Activated naive CD8-positive, alpha-beta T cell (primary cell): ENCODE data around the gene OR2T29.
A peak's percentile ranks its signal among the peaks of the same experiment; 100 is the strongest.
"Not testable (repeated sequence)": the region's sequence is repeated elsewhere in the genome, so short reads cannot be mapped to it uniquely, and the experiment has no call there.

Experiments used
- H3K27ac Mint-ChIP-seq: one replicate; pipeline ENCODE4 v1.8.0; 2021; ENCODE audit warnings: mixed read lengths
- H3K27me3 Mint-ChIP-seq: one replicate; pipeline ENCODE4 v1.8.0; 2021; ENCODE audit warnings: mixed read lengths
- H3K36me3 Mint-ChIP-seq: one replicate; pipeline ENCODE4 v1.8.0; 2021; ENCODE audit warnings: mixed read lengths
- H3K4me1 Mint-ChIP-seq: one replicate; pipeline ENCODE4 v1.8.0; 2021; ENCODE audit warnings: low read depth, mixed read lengths
- H3K4me3 Mint-ChIP-seq: one replicate; pipeline ENCODE4 v1.8.0; 2021; ENCODE audit warnings: mild to moderate bottlenecking, mixed read lengths
- H3K9me3 Mint-ChIP-seq: one replicate; pipeline ENCODE4 v1.8.0; 2021; ENCODE audit warnings: low read depth, mixed read lengths

OR2T29 gene

GRCh38 chr1:248569049-248569448 lies 6.5 kb upstream of the OR2T29 start:
- not testable (repeated sequence) for H3K9me3 Mint-ChIP-seq, H3K27ac Mint-ChIP-seq, H3K36me3 Mint-ChIP-seq, H3K27me3 Mint-ChIP-seq, H3K4me3 Mint-ChIP-seq
- peaks cover 26% of the 10 kb centered on the region for H3K4me1 Mint-ChIP-seq

GRCh38 chr1:248565530-248566373 lies 3.2 kb upstream of the OR2T29 start:
- peak overlapping the region; percentile 97 for H3K4me3 Mint-ChIP-seq
- peak overlapping the region; percentile 100 for H3K27ac Mint-ChIP-seq
- H3K36me3 Mint-ChIP-seq = not testable (repeated sequence)

GRCh38 chr1:248551027-248551426 lies 11.5 kb downstream of the OR2T29 start:
- not testable (repeated sequence) for H3K9me3 Mint-ChIP-seq, H3K4me1 Mint-ChIP-seq, H3K27me3 Mint-ChIP-seq, H3K36me3 Mint-ChIP-seq, H3K27ac Mint-ChIP-seq, H3K4me3 Mint-ChIP-seq

More at GRCh38 chr1:248565530-248566373, 3.2 kb upstream of the OR2T29 start:
- H3K27me3 Mint-ChIP-seq, H3K9me3 Mint-ChIP-seq: not testable (repeated sequence)
- peaks cover 24% of the 10 kb centered on the region for H3K4me1 Mint-ChIP-seq

DNA sequence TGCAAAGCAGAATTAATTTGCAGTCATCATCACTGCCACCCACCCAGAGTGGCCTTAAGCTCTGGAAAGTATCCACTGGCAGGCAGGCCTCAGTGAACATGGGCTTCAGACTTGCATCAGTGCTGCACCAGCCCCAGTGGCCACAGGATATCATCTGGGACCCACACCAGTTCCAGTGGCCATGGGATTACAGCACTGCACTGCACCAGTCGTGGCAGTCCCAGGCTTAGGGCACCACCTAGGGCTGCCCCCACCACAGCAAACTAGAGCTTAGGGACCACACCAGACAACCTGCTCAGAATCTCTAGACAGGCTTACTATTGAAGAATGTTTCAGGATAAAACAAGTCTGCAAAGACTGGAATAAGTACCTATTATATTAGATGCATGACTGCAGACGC lies 15.2 kb downstream of the OR2T29 start:
- not testable (repeated sequence) for H3K9me3 Mint-ChIP-seq, H3K27ac Mint-ChIP-seq, H3K27me3 Mint-ChIP-seq, H3K4me3 Mint-ChIP-seq, H3K36me3 Mint-ChIP-seq, H3K4me1 Mint-ChIP-seq

DNA sequence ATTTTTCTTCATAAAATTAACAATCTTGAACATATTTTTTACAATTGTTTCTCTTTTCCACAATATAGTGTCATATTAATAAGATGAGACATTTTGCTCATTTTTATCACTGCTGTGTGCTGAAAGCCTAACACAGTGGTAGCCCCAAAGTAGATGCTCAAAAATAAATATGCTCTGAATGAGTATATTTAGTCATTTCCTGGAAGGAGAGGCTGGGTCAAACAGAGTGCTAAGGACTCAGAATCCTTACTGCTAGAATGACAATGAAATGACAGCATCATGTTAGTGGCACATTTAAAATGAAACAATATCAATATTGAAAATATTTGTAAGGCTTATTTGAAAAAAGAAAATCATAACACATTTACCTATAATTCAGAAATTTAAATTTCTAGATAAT lies 25.1 kb downstream of the OR2T29 start:
- H3K36me3 Mint-ChIP-seq, H3K9me3 Mint-ChIP-seq, H3K27me3 Mint-ChIP-seq, H3K4me1 Mint-ChIP-seq, H3K27ac Mint-ChIP-seq, H3K4me3 Mint-ChIP-seq: not testable (repeated sequence)

DNA sequence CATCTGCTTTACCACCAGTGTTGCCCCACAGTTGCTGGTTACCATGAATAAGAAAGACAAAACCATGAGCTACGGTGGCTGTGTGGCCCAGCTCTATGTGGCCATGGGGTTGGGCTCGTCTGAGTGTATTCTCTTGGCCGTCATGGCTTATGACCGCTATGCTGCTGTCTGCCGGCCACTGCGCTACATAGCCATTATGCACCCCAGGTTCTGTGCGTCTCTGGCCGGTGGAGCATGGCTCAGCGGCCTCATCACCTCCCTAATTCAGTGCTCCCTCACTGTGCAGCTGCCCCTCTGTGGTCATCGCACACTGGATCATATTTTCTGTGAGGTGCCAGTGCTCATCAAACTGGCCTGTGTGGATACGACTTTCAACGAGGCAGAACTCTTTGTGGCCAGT lies 40.7 kb downstream of the OR2T29 start:
- H3K36me3 Mint-ChIP-seq = peaks cover 15% of the 10 kb centered on the region
- H3K27ac Mint-ChIP-seq = no peak overlapping the region
- no peaks in the 10 kb centered on the region for H3K9me3 Mint-ChIP-seq
- H3K27me3 Mint-ChIP-seq = no peaks in the 10 kb centered on the region
- H3K4me1 Mint-ChIP-seq = no peaks in the 10 kb centered on the region
- no peak overlapping the region for H3K4me3 Mint-ChIP-seq

DNA sequence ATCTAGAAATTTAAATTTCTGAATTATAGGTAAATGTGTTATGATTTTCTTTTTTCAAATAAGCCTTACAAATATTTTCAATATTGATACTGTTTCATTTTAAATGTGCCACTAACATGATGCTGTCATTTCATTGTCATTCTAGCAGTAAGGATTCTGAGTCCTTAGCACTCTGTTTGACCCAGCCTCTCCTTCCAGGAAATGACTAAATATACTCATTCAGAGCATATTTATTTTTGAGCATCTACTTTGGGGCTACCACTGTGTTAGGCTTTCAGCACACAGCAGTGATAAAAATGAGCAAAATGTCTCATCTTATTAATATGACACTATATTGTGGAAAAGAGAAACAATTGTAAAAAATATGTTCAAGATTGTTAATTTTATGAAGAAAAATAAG lies 52.4 kb downstream of the OR2T29 start:
- not testable (repeated sequence) for H3K9me3 Mint-ChIP-seq, H3K27ac Mint-ChIP-seq, H3K4me3 Mint-ChIP-seq, H3K27me3 Mint-ChIP-seq, H3K36me3 Mint-ChIP-seq, H3K4me1 Mint-ChIP-seq

GRCh38 chr1:248507773-248508172 lies 54.8 kb downstream of the OR2T29 start, which contains the start of gene OR2G6:
Gene OR2G6, plus strand, starts transcription at chr1:248508073. Its CDS starts 13,574 bp downstream, at chr1:248521647.
- H3K27ac Mint-ChIP-seq, H3K4me1 Mint-ChIP-seq, H3K27me3 Mint-ChIP-seq, H3K4me3 Mint-ChIP-seq, H3K9me3 Mint-ChIP-seq, H3K36me3 Mint-ChIP-seq: not testable (repeated sequence)
